Neural cell (in vitro differentiated cells): ENCODE measurements around the gene FBRSL1.

Source experiments
- CTCF ChIP-seq: fragments of 450-650 bp; IDR thresholded peaks from 2 replicates; pipeline ENCODE4 v1.5.1; 2014; ENCODE audit warnings: antibody characterized with exemption, mild to moderate bottlenecking, moderate library complexity; ENCODE audit not compliant: poor library complexity, severe bottlenecking
- EP300 ChIP-seq: fragments of 450-650 bp; conservative IDR thresholded peaks from 2 replicates; pipeline ENCODE4 v1.6.1; 2014; ENCODE audit warnings: antibody characterized with exemption, mild to moderate bottlenecking, moderate library complexity; ENCODE audit not compliant: poor library complexity, severe bottlenecking
- EZH2 ChIP-seq: fragments of 200-600, 300-800 bp; shearing (Covaris generic), sonication (generic); IDR thresholded peaks from 2 replicates; pipeline ENCODE4 v1.6.1; 2014; ENCODE audit warnings: antibody characterized with exemption, low read length, borderline replicate concordance, mild to moderate bottlenecking; ENCODE audit not compliant: insufficient read depth, poor library complexity, severe bottlenecking
- MXI1 ChIP-seq: fragments of 450-650 bp; conservative IDR thresholded peaks from 2 replicates; pipeline ENCODE4 v1.6.1; 2014; ENCODE audit warnings: antibody characterized with exemption, mild to moderate bottlenecking; ENCODE audit not compliant: poor library complexity, severe bottlenecking
- POLR2AphosphoS5 ChIP-seq: IDR thresholded peaks from 2 replicates; pipeline ENCODE4 v1.6.1; 2012
- RAD21 ChIP-seq: fragments of 450-650 bp; conservative IDR thresholded peaks from 2 replicates; pipeline ENCODE4 v1.6.1; 2014; ENCODE audit warnings: antibody characterized with exemption, mild to moderate bottlenecking, moderate library complexity
- REST ChIP-seq: IDR thresholded peaks from 2 replicates; pipeline ENCODE4 v1.6.1; 2012; ENCODE audit warnings: borderline replicate concordance
- TAF1 ChIP-seq: IDR thresholded peaks from 2 replicates; pipeline ENCODE4 v1.6.1; 2012; ENCODE audit warnings: low read depth

DNA sequence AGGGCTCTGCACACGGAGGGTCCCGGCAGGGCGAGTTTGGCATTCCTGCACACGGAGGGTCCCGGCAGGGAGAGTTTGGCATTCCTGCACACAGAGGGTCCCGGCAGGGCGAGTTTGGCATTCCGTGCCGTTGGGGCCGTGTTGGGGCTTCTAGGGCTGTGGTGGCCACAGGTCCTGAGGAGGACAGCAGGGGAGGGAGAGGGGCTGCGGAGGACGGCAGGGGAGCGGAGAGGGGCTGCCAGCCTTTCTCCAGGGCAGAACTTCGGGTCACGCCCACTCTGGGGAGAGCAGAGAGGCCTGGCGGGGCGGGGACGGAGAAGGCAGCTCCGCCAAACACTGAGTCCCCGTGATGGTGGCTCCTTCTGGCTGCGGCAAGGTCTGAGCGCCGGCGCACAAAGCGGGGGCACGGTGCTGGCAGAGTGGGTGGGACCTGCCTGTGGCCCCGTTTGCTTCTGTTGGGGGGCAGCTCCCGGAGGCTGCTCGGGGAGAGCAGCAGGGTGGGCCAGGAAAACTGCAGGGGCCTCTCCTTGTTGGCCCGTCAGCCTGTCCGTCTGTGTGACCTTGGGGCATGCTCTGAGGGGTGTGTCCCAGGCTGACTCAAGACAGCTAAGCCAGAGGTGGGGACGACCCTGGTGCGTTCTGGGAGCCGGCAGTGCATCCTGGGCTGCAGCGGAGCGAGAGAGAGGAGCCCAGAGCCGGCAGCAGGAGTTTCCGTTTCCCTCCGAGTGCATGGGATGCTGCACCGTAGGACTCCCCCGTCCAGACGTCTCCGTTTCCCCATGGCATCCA, 60.3 kb downstream of the FBRSL1 start:
- TF ChIP-seq CTCF (no peak), REST (no peak), POLR2AphosphoS5 (no peak), EP300 (no peak), MXI1 (no peak), RAD21 (no peak), EZH2 (no peak), TAF1 (no peak)
